Sciatic nerve (tissue), 2 donors: ENCODE measurements around the gene PPM1A. TPM values are rescaled to one million over a fixed set of nuclear protein-coding genes. Genes with fewer than 3 reads are reported as not detected.

Source experiments
- ATAC-seq: fragments of 200-7000 bp; cut with Tn5 transposase; one replicate; pipeline ENCODE4 v1.9.1; 2020; ENCODE audit warnings: mild to moderate bottlenecking, moderate library complexity
- DNase-seq: peaks from one replicate; pipeline ENCODE4 v3.0.0-alpha.2; 2020; ENCODE audit warnings: low spot score
- intact Hi-C: fragments of 100-400 bp; cut with DNase I; formaldehyde crosslinking; loops from one replicate; pipeline ENCODE4 v1.14.2; 2022
- total RNA-seq: library from RNA; stranded (reverse); fragmentation: NEBNext Ultra II Directional; extraction: Animal tissue kit (Norgen Biotek cat#: 25700); gene quantifications from one replicate; pipeline ENCODE4 v1.2.1, GENCODE V29; 2021
- donor health status: DM: no; HTN: no; CAD: no.
- donor health status: DM: no; HTN: no; CAD: no.

PPM1A gene
- total RNA-seq: 74.0 TPM

- ATAC-seq: peak; percentile 98
- peak; percentile 98 for DNase-seq
- intact Hi-C loops: no loop called here
These were observed at the start of gene PPM1A for GRCh38 chr14:60248697-60249318. Gene PPM1A (plus strand): TSS chr14:60249221. CDS start chr14:60282704, 33,483 bp downstream.

GRCh38 chr14:60199321-60199720 lies 49.7 kb upstream of the PPM1A start:
- no peak for DNase-seq
- intact Hi-C loops: no loop called here
- ATAC-seq: no peak

- ATAC-seq (no peak), DNase-seq (no peak)
- intact Hi-C loops: no loop called here
These were observed 44.7 kb upstream of the PPM1A start for GRCh38 chr14:60204104-60204842.

- DNase-seq: no peak
- intact Hi-C loops: no loop called here
- ATAC-seq: no peak
These were observed 43.9 kb upstream of the PPM1A start for GRCh38 chr14:60204843-60205774.

GRCh38 chr14:60206249-60206670 lies 42.8 kb upstream of the PPM1A start:
- no peak for ATAC-seq
- no peak for DNase-seq
- intact Hi-C loops: no loop called here

GRCh38 chr14:60206837-60207533 lies 42.0 kb upstream of the PPM1A start:
- ATAC-seq: no peak
- no peak for DNase-seq
- intact Hi-C loops: no loop called here

- ATAC-seq (no peak), DNase-seq (no peak)
- intact Hi-C loops: no loop called here
These were observed 38.3 kb upstream of the PPM1A start for GRCh38 chr14:60210703-60211102.

- intact Hi-C loops: no loop called here
- ATAC-seq (no peak), DNase-seq (no peak)
These were observed 37.9 kb upstream of the PPM1A start for GRCh38 chr14:60211153-60211552.

GRCh38 chr14:60212503-60213371 lies 36.3 kb upstream of the PPM1A start:
- ATAC-seq (no peak), DNase-seq (no peak)
- intact Hi-C loops: no loop called here

- DNase-seq (no peak), ATAC-seq (no peak)
- intact Hi-C loops: no loop called here
These were observed 35.0 kb upstream of the PPM1A start for GRCh38 chr14:60214003-60214402.

GRCh38 chr14:60214415-60215126 lies 34.5 kb upstream of the PPM1A start:
- intact Hi-C loops: no loop called here
- DNase-seq (no peak), ATAC-seq (no peak)

- ATAC-seq: no peak
- no peak for DNase-seq
- intact Hi-C loops: no loop called here
These were observed 33.9 kb upstream of the PPM1A start for GRCh38 chr14:60215127-60215444.

GRCh38 chr14:60215520-60216420 lies 33.3 kb upstream of the PPM1A start:
- intact Hi-C loops: no loop called here

GRCh38 chr14:60217713-60218112 lies 31.3 kb upstream of the PPM1A start:
- intact Hi-C loops: no loop called here
- ATAC-seq (no peak), DNase-seq (no peak)

More at GRCh38 chr14:60215520-60216420, 33.3 kb upstream of the PPM1A start:
- DNase-seq (no peak), ATAC-seq (no peak)

- DNase-seq: no peak
- ATAC-seq: no peak
- intact Hi-C loops: no loop called here
These were observed 28.9 kb upstream of the PPM1A start for GRCh38 chr14:60220084-60220483.

GRCh38 chr14:60220917-60221316 lies 28.1 kb upstream of the PPM1A start:
- DNase-seq: no peak
- intact Hi-C loops: no loop called here
- ATAC-seq: no peak

- ATAC-seq (no peak), DNase-seq (no peak)
- intact Hi-C loops: no loop called here
These were observed 27.6 kb upstream of the PPM1A start for GRCh38 chr14:60221457-60221856.
